ENCODE results near the gene CD300H. TPM values are rescaled to one million over a fixed set of nuclear protein-coding genes. Genes with fewer than 3 reads are reported as not detected.
"Not testable (repeated sequence)": the region's sequence is repeated elsewhere in the genome, so short reads cannot be mapped to it uniquely, and the experiment has no call there.

The CD300H gene
- total RNA-seq, 1 donor from 2014 or later: not detected

- DNase-seq: no peak
These were observed 40.6 kb downstream of the CD300H start for GRCh38 chr17:74526681-74527080.

- DNase-seq: no peak
These were observed 41.5 kb downstream of the CD300H start for GRCh38 chr17:74525781-74526288.

- no peak for DNase-seq
These were observed 41.9 kb downstream of the CD300H start for GRCh38 chr17:74525465-74525725.

GRCh38 chr17:74524653-74525464 is 42.5 kb downstream of the CD300H start:
- DNase-seq: no peak

GRCh38 chr17:74523308-74523707 is 44.0 kb downstream of the CD300H start:
- DNase-seq: no peak

- DNase-seq: no peak
These were observed 44.8 kb downstream of the CD300H start for GRCh38 chr17:74522381-74523105.

GRCh38 chr17:74521701-74522201 is 45.6 kb downstream of the CD300H start:
- DNase-seq: no peak

- DNase-seq: no peak
These were observed 46.4 kb downstream of the CD300H start for GRCh38 chr17:74520790-74521480.

GRCh38 chr17:74520016-74520434 is 47.3 kb downstream of the CD300H start:
- no peak for DNase-seq

- DNase-seq: not testable (repeated sequence)
These were observed 48.8 kb downstream of the CD300H start for GRCh38 chr17:74518413-74518981.

- DNase-seq: no peak
These were observed 50.6 kb downstream of the CD300H start for GRCh38 chr17:74516561-74517328.

GRCh38 chr17:74515941-74516340 is 51.4 kb downstream of the CD300H start:
- DNase-seq: no peak

- no peak for DNase-seq
These were observed 52.5 kb downstream of the CD300H start for GRCh38 chr17:74514632-74515334.

GRCh38 chr17:74513987-74514631 is 53.2 kb downstream of the CD300H start:
- peak; percentile 52 for DNase-seq

- DNase-seq: no peak
These were observed 54.7 kb downstream of the CD300H start for GRCh38 chr17:74512624-74513091.

- no peak for DNase-seq
These were observed 55.3 kb downstream of the CD300H start for GRCh38 chr17:74512036-74512435.
